GM18907 (cell line): Measurements from ENCODE around the gene PTTG1IP2.

ENCODE experiments used
- ATAC-seq: cut with Tn5 transposase; IDR thresholded peaks from one replicate; pipeline ENCODE4 v1.9.1; 2021; ENCODE audit warnings: mild to moderate bottlenecking, moderate library complexity; ENCODE audit not compliant: unreplicated experiment

Gene PTTG1IP2

GRCh38 chr7:90474284-90475210 is 5.1 kb downstream of the PTTG1IP2 start:
- no peak for ATAC-seq

GRCh38 chr7:90483251-90483650 is 13.8 kb downstream of the PTTG1IP2 start:
- no peak for ATAC-seq

- no peak for ATAC-seq
Observed at GRCh38 chr7:90484706-90485105, 15.3 kb downstream of the PTTG1IP2 start.

- ATAC-seq: no peak
Observed at GRCh38 chr7:90485734-90486316, 16.4 kb downstream of the PTTG1IP2 start.

- no peak for ATAC-seq
Observed at GRCh38 chr7:90487808-90488207, 18.4 kb downstream of the PTTG1IP2 start.

GRCh38 chr7:90488220-90488619 is 18.8 kb downstream of the PTTG1IP2 start:
- no peak for ATAC-seq

GRCh38 chr7:90492250-90492649 is 22.8 kb downstream of the PTTG1IP2 start:
- ATAC-seq: no peak

- no peak for ATAC-seq
Observed at GRCh38 chr7:90495241-90495640, 25.8 kb downstream of the PTTG1IP2 start.

- no peak for ATAC-seq
Observed at GRCh38 chr7:90502539-90502938, 33.1 kb downstream of the PTTG1IP2 start.

- peak; percentile 74 for ATAC-seq
Observed at GRCh38 chr7:90503367-90503766, 33.9 kb downstream of the PTTG1IP2 start.

GRCh38 chr7:90507692-90508091 is 38.3 kb downstream of the PTTG1IP2 start:
- no peak for ATAC-seq

- ATAC-seq: no peak
Observed at GRCh38 chr7:90511776-90512175, 42.3 kb downstream of the PTTG1IP2 start.

GRCh38 chr7:90512821-90513254 is 43.4 kb downstream of the PTTG1IP2 start:
- ATAC-seq: no peak

GRCh38 chr7:90516257-90516656 is 46.8 kb downstream of the PTTG1IP2 start:
- ATAC-seq: no peak

- ATAC-seq: no peak
Observed at GRCh38 chr7:90518630-90519029, 49.2 kb downstream of the PTTG1IP2 start.

GRCh38 chr7:90520484-90520883 is 51.0 kb downstream of the PTTG1IP2 start:
- no peak for ATAC-seq

GRCh38 chr7:90530263-90530662 is 60.8 kb downstream of the PTTG1IP2 start:
- ATAC-seq: no peak

- no peak for ATAC-seq
Observed at GRCh38 chr7:90532231-90532929, 62.9 kb downstream of the PTTG1IP2 start.

GRCh38 chr7:90536449-90536848 is 67.0 kb downstream of the PTTG1IP2 start:
- ATAC-seq: peak; percentile 92

GRCh38 chr7:90538405-90538804 is 69.0 kb downstream of the PTTG1IP2 start:
- no peak for ATAC-seq

GRCh38 chr7:90540406-90540805 is 71.0 kb downstream of the PTTG1IP2 start:
- no peak for ATAC-seq

GRCh38 chr7:90551036-90551435 is 81.6 kb downstream of the PTTG1IP2 start:
- ATAC-seq: no peak
